HCT116 (cell line): Measurements from ENCODE around the gene WNT16. TPM values are rescaled to one million over a fixed set of nuclear protein-coding genes. Genes with fewer than 3 reads are reported as not detected.

Experiments
- ATAC-seq: fragments of 200-7000 bp; cut with Tn5 transposase; 2 replicates; pipeline ENCODE4 v1.9.1; 2020; ENCODE audit warnings: mild to moderate bottlenecking, moderate library complexity
- BruUV-seq: library from RNA; stranded (reverse); fragments of 400-500 nt; replicated peaks from 2 replicates; lab custom pipeline; 2021; lab: Mats Ljungman, UMichigan
- CTCF ChIA-PET: fragments of 300-600 bp; sonication (Branson Sonifier 250); formaldehyde crosslinking; loops from one replicate; lab custom pipeline; 2021; ENCODE audit warnings: antibody characterized with exemption; lab: Charles Lee
- POLR2A ChIA-PET: fragments of 300-600, 350-600 bp; sonication (Branson Sonifier 250); formaldehyde crosslinking; loops from one replicate; lab custom pipeline; 2021; ENCODE audit warnings: antibody characterized with exemption; lab: Charles Lee
- RAD21 ChIA-PET, 2 experiments: fragments of 300-600 bp; sonication (Branson Sonifier 250); formaldehyde crosslinking; loops; one replicate each; lab custom pipeline; 2023; ENCODE audit warnings: low total read pairs in 2 of 2; ENCODE audit not compliant: uncharacterized antibody in 2 of 2, unreplicated experiment in 2 of 2, low non-redundant PET in 1 of 2; lab: Charles Lee
- DNase-seq: peaks from one replicate; pipeline ENCODE4 v3.0.0-alpha.2; 2010; ENCODE audit warnings: low read depth, low spot score
- H2AFZ ChIP-seq: fragments of 200-600 bp; shearing (Covaris generic), sonication (generic); 2 replicates; pipeline ENCODE4 v1.6.1; 2017; ENCODE audit warnings: low read depth, mixed run types, mixed read lengths, antibody characterized with exemption, low read length; ENCODE audit not compliant: poor library complexity, severe bottlenecking
- H3K27ac ChIP-seq: 2 replicates; pipeline ENCODE4 v1.5.1; 2012; ENCODE audit warnings: low read depth, low read length
- H3K27me3 ChIP-seq: fragments of 200-600 bp; sonication (generic); 2 replicates; pipeline ENCODE4 v1.6.1; 2016; ENCODE audit warnings: mixed run types, low read length, mixed read lengths; ENCODE audit not compliant: insufficient read depth
- H3K36me3 ChIP-seq, 2 experiments: fragments of 200-500 bp in 1 of 2; fragments of 200-600 bp in 1 of 2; sonication (Bioruptor generic) in 1 of 2; sonication (generic) in 1 of 2; 2 replicates each; pipeline versions ENCODE4 v1.5.1 to v1.6.1; 2014 to 2016; ENCODE audit warnings: low read length in 2 of 2, inconsistent platforms in 1 of 2, mixed read lengths in 1 of 2, mixed run types in 1 of 2; ENCODE audit not compliant: insufficient read depth in 2 of 2, control insufficient read depth in 1 of 2
- H3K4me1 ChIP-seq, 2 experiments: fragments of 200-600 bp in 1 of 2; sonication (generic) in 1 of 2; 2 replicates each; pipeline versions ENCODE4 v1.5.1 to v1.6.1; 2012 to 2017; ENCODE audit warnings: low read length in 2 of 2, inconsistent platforms in 1 of 2, mild to moderate bottlenecking in 1 of 2, mixed read lengths in 1 of 2, mixed run types in 1 of 2, moderate library complexity in 1 of 2; ENCODE audit not compliant: insufficient read depth in 2 of 2, control insufficient read depth in 1 of 2
- H3K4me2 ChIP-seq: fragments of 200-600 bp; sonication (generic); 2 replicates; pipeline ENCODE4 v1.6.1; 2017; ENCODE audit warnings: mixed run types, low read length, mixed read lengths
- H3K4me3 ChIP-seq, 2 experiments: fragments of 200-600 bp in 1 of 2; sonication (generic) in 1 of 2; replicated peaks in 1 of 2; 2 replicates each; pipeline ENCODE4 v1.5.1; 2011 to 2016; ENCODE audit warnings: low read length in 2 of 2, control low read depth in 1 of 2, low read depth in 1 of 2, mild to moderate bottlenecking in 1 of 2, mixed read lengths in 1 of 2, mixed run types in 1 of 2
- H3K79me2 ChIP-seq: fragments of 200-600 bp; sonication (generic); 2 replicates; pipeline ENCODE4 v1.6.1; 2017; ENCODE audit warnings: mild to moderate bottlenecking, mixed run types, low read length, moderate library complexity, mixed read lengths; ENCODE audit not compliant: insufficient read depth
- H3K9ac ChIP-seq: fragments of 200-600 bp; sonication (generic); 2 replicates; pipeline ENCODE4 v1.6.1; 2016; ENCODE audit warnings: low read length, mixed read lengths
- H3K9me2 ChIP-seq: fragments of 200-600 bp; sonication (generic), shearing (Covaris generic); 2 replicates; pipeline ENCODE4 v1.6.1; 2017; ENCODE audit warnings: mixed run types, mild to moderate bottlenecking, moderate library complexity; ENCODE audit not compliant: insufficient read depth
- H3K9me3 ChIP-seq, 2 experiments: fragments of 200-500 bp in 1 of 2; fragments of 200-600 bp in 1 of 2; sonication (Bioruptor generic) in 1 of 2; sonication (generic) in 1 of 2; 2 replicates each; pipeline ENCODE4 v1.6.1; 2014 to 2017; ENCODE audit warnings: low read length in 2 of 2, mixed read lengths in 2 of 2, inconsistent platforms in 1 of 2, low read depth in 1 of 2, mild to moderate bottlenecking in 1 of 2, mixed run types in 1 of 2, moderate library complexity in 1 of 2; ENCODE audit not compliant: control insufficient read depth in 1 of 2, insufficient read depth in 1 of 2
- H4K20me1 ChIP-seq: fragments of 200-600 bp; sonication (generic), shearing (Covaris generic); 2 replicates; pipeline ENCODE4 v1.6.1; 2017; ENCODE audit warnings: mixed run types, mild to moderate bottlenecking, moderate library complexity; ENCODE audit not compliant: insufficient read depth
- ATF3 ChIP-seq: IDR thresholded peaks from 2 replicates; pipeline ENCODE4 v1.6.1; 2012
- CEBPB ChIP-seq: IDR thresholded peaks from 2 replicates; pipeline ENCODE4 v1.6.1; 2012; ENCODE audit warnings: low read depth
- CTCF ChIP-seq, 3 experiments: fragments of 200-600 bp in 1 of 3; sonication (generic) in 1 of 3; IDR thresholded peaks in 2 of 3; conservative IDR thresholded peaks in 1 of 3; 2 replicates each; pipeline ENCODE4 v1.5.1; 2012 to 2017; ENCODE audit warnings: low read depth in 2 of 3, low read length in 2 of 3, antibody characterized with exemption in 1 of 3, borderline replicate concordance in 1 of 3, control low read depth in 1 of 3, mild to moderate bottlenecking in 1 of 3, mixed read lengths in 1 of 3, mixed run types in 1 of 3, moderate library complexity in 1 of 3; ENCODE audit not compliant: insufficient read depth in 1 of 3
- EZH2 ChIP-seq: fragments of 200-600 bp; sonication (generic); IDR thresholded peaks from 2 replicates; pipeline ENCODE4 v1.6.1; 2017; ENCODE audit warnings: antibody characterized with exemption, mixed run types
- EZH2phosphoT487 ChIP-seq: fragments of 200-600 bp; IDR thresholded peaks from 2 replicates; pipeline ENCODE4 v1.6.1; 2018; ENCODE audit warnings: antibody characterized with exemption, borderline replicate concordance
- FOSL1 ChIP-seq: IDR thresholded peaks from 2 replicates; pipeline ENCODE4 v1.6.1; 2012; ENCODE audit warnings: low read depth
- JUND ChIP-seq: IDR thresholded peaks from 2 replicates; pipeline ENCODE4 v1.6.1; 2012
- MAX ChIP-seq: IDR thresholded peaks from 2 replicates; pipeline ENCODE4 v1.6.1; 2012
- POLR2AphosphoS5 ChIP-seq: IDR thresholded peaks from 2 replicates; pipeline ENCODE4 v1.6.1; 2011; ENCODE audit warnings: mild to moderate bottlenecking, low read depth, low read length, moderate library complexity
- RAD21 ChIP-seq: IDR thresholded peaks from 2 replicates; pipeline ENCODE4 v1.6.1; 2012; ENCODE audit warnings: low read depth, mild to moderate bottlenecking
- SP1 ChIP-seq: IDR thresholded peaks from 2 replicates; pipeline ENCODE4 v1.6.1; 2012; ENCODE audit warnings: low read depth
- TCF7L2 ChIP-seq: IDR thresholded peaks from 2 replicates; pipeline ENCODE4 v1.7.0; 2011; ENCODE audit warnings: borderline replicate concordance, inconsistent platforms; ENCODE audit not compliant: insufficient read depth, insufficient read length; ENCODE audit errors: extremely low read depth
- ZBTB33 ChIP-seq: IDR thresholded peaks from 2 replicates; pipeline ENCODE4 v1.6.1; 2011; ENCODE audit warnings: mild to moderate bottlenecking, low read length, moderate library complexity; ENCODE audit not compliant: insufficient replicate concordance; ENCODE audit errors: extremely low read depth
- intact Hi-C: fragments of 100-400 bp; cut with micrococcal nuclease; formaldehyde crosslinking; loops from 2 replicates; pipeline ENCODE4 v1.10.0; 2022
- total RNA-seq: library from RNA; stranded (reverse); gene quantifications from one replicate; pipeline ENCODE4 v1.2.1, GENCODE V29; 2021; ENCODE audit not compliant: unreplicated experiment

The WNT16 gene
- total RNA-seq, 1 experiment from 2014 or later, result 152 TPM

- Histone ChIP-seq H3K9ac (peak overlapping the region; percentile 55; the same call in 1 of the 2 replicates), H3K4me3 (no peak overlapping the region), H3K27me3 (no peaks in the 10 kb centered on the region), H3K9me3 (peaks cover 0 to 2% of the 10 kb centered on the region in 2 experiments; a peak in 1 of 4 replicates), H3K79me2 (no peaks in the 10 kb centered on the region), H4K20me1 (no peaks in the 10 kb centered on the region), H3K9me2 (no peaks in the 10 kb centered on the region), H2AFZ (no peak overlapping the region), H3K27ac (peak overlapping the region; percentile 81; the same call in 1 of the 2 replicates), H3K4me2 (peak overlapping the region; percentile 72), H3K36me3 (peaks cover 0 to 10% of the 10 kb centered on the region in 2 experiments; a peak in 2 of 4 replicates), H3K4me1 (peaks cover 48 to 65% of the 10 kb centered on the region in 2 experiments)
- intact Hi-C loops, result no loop called here
- TF ChIP-seq ATF3, result no peak
- TF ChIP-seq TCF7L2, result no peak
- TF ChIP-seq MAX, result no peak
- TF ChIP-seq POLR2AphosphoS5, result no peak
- TF ChIP-seq RAD21, result no peak
- TF ChIP-seq CEBPB, result no peak
- no peak for TF ChIP-seq EZH2phosphoT487
- TF ChIP-seq FOSL1, result no peak
- POLR2A ChIA-PET, result interaction anchor here (1.5 kb wide), 1 partner anchor 9 kb away, joined by 3 read pairs; no protein-coding TSS in a partner anchor
- CTCF ChIA-PET, result no interaction called here
- DNase-seq (no peak), ATAC-seq (no peak)
- BruUV-seq, result no TSS peak
- RAD21 ChIA-PET, result no interaction called here
These were observed 49.0 kb upstream of the WNT16 start for GRCh38 chr7:121279822-121280221.

GRCh38 chr7:121280656-121281055, 48.1 kb upstream of the WNT16 start:
- H3K79me2 ChIP-seq, result no peaks in the 10 kb centered on the region
- DNase-seq (no peak), ATAC-seq (no peak)
- intact Hi-C loops, result no loop called here
- H3K4me3 ChIP-seq, result no peak overlapping the region
- H3K9me2 ChIP-seq, result no peaks in the 10 kb centered on the region
- peaks cover 0 to 16% of the 10 kb centered on the region in 2 experiments; a peak in 2 of 4 replicates for H3K36me3 ChIP-seq
- ChIA-PET RAD21 (no interaction called here), CTCF (no interaction called here), POLR2A (interaction anchor here (1.5 kb wide), 1 partner anchor 8 kb away, joined by 3 read pairs; no protein-coding TSS in a partner anchor)
- peak overlapping the region; percentile 81; the same call in 1 of the 2 replicates for H3K27ac ChIP-seq
- no TSS peak for BruUV-seq
- no peaks in the 10 kb centered on the region for H4K20me1 ChIP-seq
- no peak overlapping the region for H2AFZ ChIP-seq
- peaks cover 3 to 7% of the 10 kb centered on the region in 2 experiments; a peak in 1 of 4 replicates for H3K9me3 ChIP-seq
- TF ChIP-seq EZH2 (no peak), SP1 (no peak), ZBTB33 (no peak), CTCF (IDR thresholded peaks at IDR 0.05 in 2 of 3, conservative IDR thresholded peaks at IDR 0.05 in 1 of 3; ENCODE audit: borderline replicate concordance in 1 of 3, insufficient read depth in 1 of 3, low read depth in 2 of 3, low read length in 2 of 3) (no peak), EZH2phosphoT487 (no peak), FOSL1 (no peak), JUND (no peak)
- peaks cover 48 to 59% of the 10 kb centered on the region in 2 experiments for H3K4me1 ChIP-seq
- peak overlapping the region; percentile 72; the same call in 1 of the 2 replicates for H3K4me2 ChIP-seq
- H3K9ac ChIP-seq, result no peak overlapping the region
- H3K27me3 ChIP-seq, result no peaks in the 10 kb centered on the region
